B cell (primary cell): ENCODE results near the gene PAQR7. TPM values are rescaled to one million over a fixed set of nuclear protein-coding genes. Genes with fewer than 3 reads are reported as not detected.
"Not testable (repeated sequence)": the region's sequence is repeated elsewhere in the genome, so short reads cannot be mapped to it uniquely, and the experiment has no call there.

Experiments
- ATAC-seq: fragments of 200-7000 bp; cut with Tn5 transposase; one replicate; pipeline ENCODE4 v1.10.0; 2021; ENCODE audit warnings: low read depth, mild to moderate bottlenecking, moderate number of reproducible peaks, moderate library complexity
- CTCF ChIA-PET: fragments of 350-600 bp; sonication (Branson Sonifier 250); formaldehyde crosslinking; loops from one replicate; lab custom pipeline; 2021; ENCODE audit warnings: antibody characterized with exemption, inconsistent platforms; lab: Charles Lee
- POLR2A ChIA-PET: fragments of 350-600 bp; sonication (Branson Sonifier 250); formaldehyde crosslinking; loops from one replicate; lab custom pipeline; 2021; ENCODE audit warnings: antibody characterized with exemption; lab: Charles Lee
- DNase-seq: peaks from one replicate; pipeline ENCODE4 v3.0.0; 2013
- H2AFZ ChIP-seq: 2 replicates; pipeline ENCODE4 v1.6.1; 2012; ENCODE audit warnings: mild to moderate bottlenecking, low read depth, low read length; ENCODE audit not compliant: insufficient read depth, poor library complexity, severe bottlenecking
- H3K27ac ChIP-seq, 2 donors: 1 replicate in 1 of 2; 2 replicates in 1 of 2; pipeline ENCODE4 v1.5.1; 2012 to 2013; ENCODE audit warnings: low read length in 2 of 2, mild to moderate bottlenecking in 2 of 2, moderate library complexity in 1 of 2
- H3K27me3 ChIP-seq, 4 experiments: fragments of 200-600 bp in 1 of 4; sonication (generic) in 1 of 4; replicated peaks in 1 of 4; 1 replicate in 2 of 4; 2 replicates in 2 of 4; pipeline versions ENCODE4 v1.6.1 to v1.7.0; 2013 to 2016; ENCODE audit warnings: low read length in 3 of 4, mild to moderate bottlenecking in 2 of 4, mixed read lengths in 1 of 4, moderate library complexity in 1 of 4; ENCODE audit not compliant: insufficient read depth in 4 of 4, control insufficient read depth in 3 of 4; ENCODE audit errors: control extremely low read depth in 1 of 4
- H3K36me3 ChIP-seq, 2 experiments: replicated peaks in 1 of 2; 1 replicate in 1 of 2; 2 replicates in 1 of 2; pipeline versions ENCODE4 v1.6.1 to v1.7.1; 2013; ENCODE audit warnings: low read length in 1 of 2; ENCODE audit not compliant: insufficient read depth in 2 of 2, control insufficient read depth in 1 of 2; ENCODE audit errors: control extremely low read depth in 1 of 2, extremely low read depth in 1 of 2
- H3K4me1 ChIP-seq, 2 donors: fragments of 200-600 bp in 1 of 2; sonication (generic) in 1 of 2; 1 replicate in 1 of 2; 2 replicates in 1 of 2; pipeline versions ENCODE4 v1.5.1 to v1.6.1; 2013 to 2017; ENCODE audit warnings: low read length in 2 of 2; ENCODE audit not compliant: control insufficient read depth in 2 of 2, insufficient read depth in 2 of 2
- H3K4me2 ChIP-seq: replicated peaks from 2 replicates; pipeline ENCODE3; 2012; ENCODE audit warnings: mild to moderate bottlenecking, low read depth, low read length; ENCODE audit not compliant: poor library complexity, severe bottlenecking
- H3K4me3 ChIP-seq, 5 experiments: fragments of 200-600 bp in 1 of 5; sonication (generic) in 1 of 5; 1 replicate in 3 of 5; 2 replicates in 2 of 5; pipeline versions ENCODE4 v1.5.1 to v1.7.0; 2011 to 2016; ENCODE audit warnings: low read length in 4 of 5, mild to moderate bottlenecking in 4 of 5, low read depth in 2 of 5, control low read depth in 1 of 5, moderate library complexity in 1 of 5; ENCODE audit not compliant: insufficient read depth in 1 of 5; ENCODE audit errors: control extremely low read depth in 1 of 5, extremely low read depth in 1 of 5
- H3K79me2 ChIP-seq: fragments of 200-600 bp; sonication (generic); one replicate; pipeline ENCODE4 v1.6.0; 2016; ENCODE audit warnings: low read length; ENCODE audit not compliant: control insufficient read depth, insufficient read depth
- H3K9ac ChIP-seq: fragments of 200-600 bp; sonication (generic); 2 replicates; pipeline ENCODE4 v1.6.1; 2017; ENCODE audit warnings: mild to moderate bottlenecking, low read length, moderate library complexity
- H3K9me3 ChIP-seq, 3 donors: one replicate each; pipeline versions ENCODE4 v1.6.1 to v1.7.1; 2013; ENCODE audit warnings: low read length in 2 of 3; ENCODE audit not compliant: control insufficient read depth in 2 of 3, insufficient read depth in 1 of 3; ENCODE audit errors: control extremely low read depth in 1 of 3
- H4K20me1 ChIP-seq: 2 replicates; pipeline ENCODE4 v1.6.0; 2012; ENCODE audit warnings: mild to moderate bottlenecking, low read length; ENCODE audit not compliant: insufficient read depth, control insufficient read depth, poor library complexity, severe bottlenecking
- H3K27ac Mint-ChIP-seq: one replicate; pipeline ENCODE4 v1.8.0; 2021; ENCODE audit warnings: mixed read lengths
- H3K27me3 Mint-ChIP-seq: one replicate; pipeline ENCODE4 v1.8.0; 2021; ENCODE audit warnings: mixed read lengths
- H3K4me1 Mint-ChIP-seq: one replicate; pipeline ENCODE4 v1.8.0; 2021; ENCODE audit warnings: mixed read lengths
- H3K4me3 Mint-ChIP-seq: one replicate; pipeline ENCODE4 v1.8.0; 2021; ENCODE audit warnings: mixed read lengths
- H3K9me3 Mint-ChIP-seq: one replicate; pipeline ENCODE4 v1.8.0; 2022; ENCODE audit warnings: mixed read lengths; ENCODE audit not compliant: insufficient read depth
- EZH2 ChIP-seq: IDR thresholded peaks from 2 replicates; pipeline ENCODE4 v1.6.1; 2012; ENCODE audit warnings: borderline replicate concordance, low read depth, mild to moderate bottlenecking, moderate library complexity, low read length; ENCODE audit not compliant: insufficient read depth, poor library complexity, severe bottlenecking
- WGBS: methylation state at CpG from one replicate; pipeline ENCODE4 v1.1.5; 2013; ENCODE audit warnings: missing lambda C conversion rate; ENCODE audit not compliant: insufficient coverage; 5-methylcytosine and 5-hydroxymethylcytosine counted together
- intact Hi-C: fragments of 100-400 bp; cut with micrococcal nuclease; formaldehyde crosslinking; loops from one replicate; pipeline ENCODE4 v1.10.0; 2022
- polyA plus RNA-seq: library from polyadenylated mRNA; depleted of rRNA; stranded (reverse); fragments of >200 nt; gene quantifications from 2 replicates; pipeline ENCODE4 v1.2.3, GENCODE V29; 2012
- total RNA-seq, 2 donors: library from RNA; stranded (reverse); fragments of 120-200 nt in 1 of 2; gene quantifications; 1 replicate in 1 of 2; 2 replicates in 1 of 2; pipeline versions ENCODE4 v1.2.3 to v1.2.4, GENCODE V29; 2013 to 2022
- TF ChIP-seq, protein P1 (sequence below): fragments of 200-600 bp; IDR thresholded peaks from one replicate; pipeline ENCODE4 v1.8.0; 2022; ENCODE audit warnings: antibody characterized with exemption, mild to moderate bottlenecking

Gene PAQR7
- total and polyA plus RNA-seq, 2 donors (not counting 1 experiment from before 2014, with no cell fraction given) = 4.2 to 5.5 TPM

DNA sequence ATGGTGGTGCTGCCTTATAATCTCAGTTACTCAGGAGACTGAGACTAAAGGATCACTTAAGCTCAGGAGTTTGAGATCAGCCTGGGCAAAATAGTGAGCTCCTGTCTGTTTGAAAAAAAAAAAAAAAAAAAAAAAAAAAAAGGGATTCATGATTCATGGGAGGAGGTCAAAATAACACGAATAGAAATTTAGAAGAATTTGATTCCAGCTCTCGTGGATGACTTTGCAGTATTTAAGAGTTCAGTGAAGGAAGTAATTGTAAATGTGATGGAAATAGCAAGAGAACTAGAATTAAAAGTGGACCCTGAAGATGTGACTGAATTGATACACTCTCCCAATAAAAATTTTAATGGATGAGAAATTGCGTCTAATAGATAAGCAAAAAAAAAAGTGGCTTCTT lies 32.0 kb downstream of the PAQR7 start:
- Histone ChIP-seq H3K9ac (no peak overlapping the region), H3K4me3 (no peak overlapping the region), H3K36me3 (no peaks in the 10 kb centered on the region), H3K27me3 (no peaks in the 10 kb centered on the region), H3K27ac (no peak overlapping the region), H4K20me1 (no peaks in the 10 kb centered on the region), H3K79me2 (no peaks in the 10 kb centered on the region), H3K4me2 (no peak overlapping the region), H2AFZ (no peak overlapping the region), H3K4me1 (no peaks in the 10 kb centered on the region), H3K9me3 (no peaks in the 10 kb centered on the region)
- TF ChIP-seq, protein P1, sequence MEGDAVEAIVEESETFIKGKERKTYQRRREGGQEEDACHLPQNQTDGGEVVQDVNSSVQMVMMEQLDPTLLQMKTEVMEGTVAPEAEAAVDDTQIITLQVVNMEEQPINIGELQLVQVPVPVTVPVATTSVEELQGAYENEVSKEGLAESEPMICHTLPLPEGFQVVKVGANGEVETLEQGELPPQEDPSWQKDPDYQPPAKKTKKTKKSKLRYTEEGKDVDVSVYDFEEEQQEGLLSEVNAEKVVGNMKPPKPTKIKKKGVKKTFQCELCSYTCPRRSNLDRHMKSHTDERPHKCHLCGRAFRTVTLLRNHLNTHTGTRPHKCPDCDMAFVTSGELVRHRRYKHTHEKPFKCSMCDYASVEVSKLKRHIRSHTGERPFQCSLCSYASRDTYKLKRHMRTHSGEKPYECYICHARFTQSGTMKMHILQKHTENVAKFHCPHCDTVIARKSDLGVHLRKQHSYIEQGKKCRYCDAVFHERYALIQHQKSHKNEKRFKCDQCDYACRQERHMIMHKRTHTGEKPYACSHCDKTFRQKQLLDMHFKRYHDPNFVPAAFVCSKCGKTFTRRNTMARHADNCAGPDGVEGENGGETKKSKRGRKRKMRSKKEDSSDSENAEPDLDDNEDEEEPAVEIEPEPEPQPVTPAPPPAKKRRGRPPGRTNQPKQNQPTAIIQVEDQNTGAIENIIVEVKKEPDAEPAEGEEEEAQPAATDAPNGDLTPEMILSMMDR = no peak
- TF ChIP-seq EZH2 = no peak
- H3K4me3 Mint-ChIP-seq = no peak overlapping the region
- no peak for DNase-seq
- intact Hi-C loops = no loop called here
- no peak for ATAC-seq
- no peak overlapping the region for H3K27ac Mint-ChIP-seq
- H3K27me3 Mint-ChIP-seq = no peaks in the 10 kb centered on the region
- WGBS = 62% methylated on average over 2 of the region's 3 CpGs
- H3K4me1 Mint-ChIP-seq = peaks cover 6% of the 10 kb centered on the region
- CTCF ChIA-PET = no interaction called here
- POLR2A ChIA-PET = no interaction called here
- peaks cover 2% of the 10 kb centered on the region for H3K9me3 Mint-ChIP-seq

DNA sequence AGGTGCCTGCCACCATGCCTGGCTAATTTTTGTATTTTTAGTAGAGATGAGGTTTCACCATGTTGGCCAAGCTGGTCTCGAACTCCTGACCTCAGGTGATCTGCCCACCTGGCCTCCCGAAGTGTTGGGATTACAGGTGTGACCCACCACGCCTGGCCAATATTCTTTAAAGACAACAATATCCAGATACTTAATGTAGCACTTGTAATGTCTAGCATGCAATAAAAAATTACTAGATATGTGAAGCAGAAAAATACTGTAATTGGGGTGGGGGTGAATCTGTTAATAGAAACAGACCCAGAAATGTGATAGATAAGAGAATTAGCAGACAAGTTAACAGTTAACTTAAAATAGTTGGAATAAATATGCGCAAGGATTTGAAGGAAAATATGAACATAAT lies 35.7 kb downstream of the PAQR7 start:
- H3K27ac Mint-ChIP-seq, H3K9ac ChIP-seq, intact Hi-C loops, H3K79me2 ChIP-seq, H3K27me3 ChIP-seq, H2AFZ ChIP-seq, H3K27ac ChIP-seq, H3K9me3 ChIP-seq, H3K27me3 Mint-ChIP-seq, H3K4me3 Mint-ChIP-seq, ATAC-seq, H3K36me3 ChIP-seq, H3K9me3 Mint-ChIP-seq, H3K4me3 ChIP-seq, H3K4me2 ChIP-seq, H3K4me1 Mint-ChIP-seq, H3K4me1 ChIP-seq, DNase-seq, H4K20me1 ChIP-seq: not testable (repeated sequence)
- ChIA-PET POLR2A (interaction anchor here (0.7 kb wide), 1 partner anchor 154 kb away, joined by 3 read pairs; no protein-coding TSS in a partner anchor), CTCF (interaction anchor here (1.4 kb wide), 1 partner anchor 158 kb away, joined by 5 read pairs; the partner anchor contains the start of gene PAFAH2)
- no CpG with 5 or more reads among the region's 4 CpGs for WGBS
